CD4-positive, alpha-beta T cell treated with Interleukin-21 for 1 hour (primary cell): ENCODE measurements around the gene INTS2.
"Not testable (repeated sequence)": the region's sequence is repeated elsewhere in the genome, so short reads cannot be mapped to it uniquely, and the experiment has no call there.

Experiments
- DNase-seq: peaks from one replicate; pipeline ENCODE4 v3.0.0-alpha.2; 2020

INTS2 gene

GRCh38 chr17:61927208-61928100 is at the start of gene INTS2:
INTS2 (minus strand) TSS chr17:61927982; CDS start chr17:61926644, 1,338 bp downstream.
- DNase-seq: peak; percentile 96

GRCh38 chr17:61974115-61974514 is 46.3 kb upstream of the INTS2 start:
- no peak for DNase-seq

GRCh38 chr17:61972311-61972710 is 44.5 kb upstream of the INTS2 start:
- DNase-seq: no peak

- no peak for DNase-seq
These were observed 42.2 kb upstream of the INTS2 start for GRCh38 chr17:61970030-61970429.

- no peak for DNase-seq
These were observed 41.0 kb upstream of the INTS2 start for GRCh38 chr17:61968757-61969156.

- no peak for DNase-seq
These were observed 39.9 kb upstream of the INTS2 start for GRCh38 chr17:61967729-61968128.

- no peak for DNase-seq
These were observed 38.4 kb upstream of the INTS2 start for GRCh38 chr17:61966191-61966590.

GRCh38 chr17:61955619-61956018 is 27.8 kb upstream of the INTS2 start:
- DNase-seq: no peak

- no peak for DNase-seq
These were observed 19.7 kb upstream of the INTS2 start for GRCh38 chr17:61947367-61948078.

GRCh38 chr17:61946359-61946758 is 18.6 kb upstream of the INTS2 start:
- no peak for DNase-seq

GRCh38 chr17:61943117-61943516 is 15.3 kb upstream of the INTS2 start:
- no peak for DNase-seq

GRCh38 chr17:61942085-61942484 is 14.3 kb upstream of the INTS2 start:
- DNase-seq: no peak

GRCh38 chr17:61928101-61928436 is 287 bp upstream of the INTS2 start:
- no peak for DNase-seq

GRCh38 chr17:61926826-61927207 is 965 bp downstream of the INTS2 start:
- no peak for DNase-seq

- DNase-seq: not testable (repeated sequence)
These were observed 12.6 kb downstream of the INTS2 start for GRCh38 chr17:61915162-61915561.

- DNase-seq: no peak
These were observed 19.3 kb downstream of the INTS2 start for GRCh38 chr17:61908292-61909037.

- no peak for DNase-seq
These were observed 20.4 kb downstream of the INTS2 start for GRCh38 chr17:61907361-61907760.

GRCh38 chr17:61904094-61904710 is 23.6 kb downstream of the INTS2 start:
- peak; percentile 68 for DNase-seq

- DNase-seq: no peak
These were observed 24.5 kb downstream of the INTS2 start for GRCh38 chr17:61903251-61903650.

GRCh38 chr17:61897548-61898180 is 30.1 kb downstream of the INTS2 start:
- no peak for DNase-seq

GRCh38 chr17:61895391-61895790 is 32.4 kb downstream of the INTS2 start:
- DNase-seq: no peak

- DNase-seq: not testable (repeated sequence)
These were observed 33.5 kb downstream of the INTS2 start for GRCh38 chr17:61894310-61894709.

GRCh38 chr17:61887733-61888132 is 40.0 kb downstream of the INTS2 start:
- not testable (repeated sequence) for DNase-seq
